Lung (tissue), 12 donors: ENCODE results near the gene UVSSA. TPM values are rescaled to one million over a fixed set of nuclear protein-coding genes. Genes with fewer than 3 reads are reported as not detected.
A peak's percentile ranks its signal among the peaks of the same experiment; 100 is the strongest.

Experiments used
- ATAC-seq: fragments of 200-7000 bp; cut with Tn5 transposase; one replicate; pipeline ENCODE4 v1.9.1; 2020; ENCODE audit warnings: moderate number of reproducible peaks; ENCODE audit not compliant: insufficient read depth, low FRiP score
- DNase-seq, 3 donors: peaks; one replicate each; pipeline ENCODE4 v3.0.0-alpha.2; 2013 to 2017
- H3K27ac ChIP-seq, 2 donors: one replicate each; pipeline ENCODE4 v1.5.1; 2013; ENCODE audit warnings: mild to moderate bottlenecking in 2 of 2, moderate library complexity in 2 of 2, control low read depth in 1 of 2, inconsistent platforms in 1 of 2, low read depth in 1 of 2, low read length in 1 of 2
- H3K27me3 ChIP-seq, 3 donors: one replicate each; pipeline ENCODE4 v1.5.1; 2013; ENCODE audit warnings: low read length in 2 of 3; ENCODE audit not compliant: control insufficient read depth in 3 of 3, insufficient read depth in 3 of 3
- H3K36me3 ChIP-seq, 4 donors: one replicate each; pipeline ENCODE4 v1.5.1; 2013; ENCODE audit warnings: low read length in 4 of 4, mild to moderate bottlenecking in 1 of 4, moderate library complexity in 1 of 4; ENCODE audit not compliant: control insufficient read depth in 4 of 4, insufficient read depth in 4 of 4
- H3K4me1 ChIP-seq, 5 donors: one replicate each; pipeline ENCODE4 v1.5.1; 2013; ENCODE audit warnings: low read length in 5 of 5, mild to moderate bottlenecking in 2 of 5, moderate library complexity in 1 of 5; ENCODE audit not compliant: control insufficient read depth in 5 of 5, insufficient read depth in 5 of 5
- H3K4me3 ChIP-seq: one replicate; pipeline ENCODE4 v1.5.1; 2013; ENCODE audit warnings: mild to moderate bottlenecking, control low read depth, moderate library complexity
- H3K9ac ChIP-seq, 2 donors: one replicate each; pipeline ENCODE4 v1.5.1; 2013; ENCODE audit warnings: low read length in 2 of 2, control low read depth in 1 of 2; ENCODE audit not compliant: insufficient read depth in 1 of 2
- H3K9me3 ChIP-seq, 4 donors: one replicate each; pipeline ENCODE4 v1.5.1; 2013; ENCODE audit warnings: low read length in 3 of 4, mild to moderate bottlenecking in 1 of 4, moderate library complexity in 1 of 4; ENCODE audit not compliant: control insufficient read depth in 4 of 4, insufficient read depth in 3 of 4
- CTCF ChIP-seq: IDR thresholded peaks from 2 replicates; pipeline ENCODE4 v1.5.1; 2012; ENCODE audit warnings: mild to moderate bottlenecking; ENCODE audit errors: control extremely low read depth, extremely low read depth
- WGBS, 2 donors: extraction: QIAGEN DNeasy Blood & Tissue Kit; methylation state at CpG; one replicate each; pipeline ENCODE4 v1.1.7; 2013; 5-methylcytosine and 5-hydroxymethylcytosine counted together
- polyA plus RNA-seq, 2 donors: library from polyadenylated mRNA; stranded (reverse); fragments of 200-250 nt; gene quantifications; one replicate each; pipeline ENCODE4 v1.2.1, GENCODE V29; 2013
- total RNA-seq, 2 donors: library from RNA; depleted of rRNA in 1 of 2; stranded (reverse); fragments of >200 nt in 1 of 2; gene quantifications; one replicate each; pipeline ENCODE4 v1.2.1, GENCODE V29; 2014 to 2021
- donor health status: control.
- donor health status: control.
- donor health status: Bipolar disorder and iron deficiency.
- donor health status: healthy.
- donor health status: DM: yes; HTN: yes; CAD: no.

UVSSA gene
- total and polyA plus RNA-seq, 4 donors: 9.8 to 50.9 (median 17.7) TPM

DNA sequence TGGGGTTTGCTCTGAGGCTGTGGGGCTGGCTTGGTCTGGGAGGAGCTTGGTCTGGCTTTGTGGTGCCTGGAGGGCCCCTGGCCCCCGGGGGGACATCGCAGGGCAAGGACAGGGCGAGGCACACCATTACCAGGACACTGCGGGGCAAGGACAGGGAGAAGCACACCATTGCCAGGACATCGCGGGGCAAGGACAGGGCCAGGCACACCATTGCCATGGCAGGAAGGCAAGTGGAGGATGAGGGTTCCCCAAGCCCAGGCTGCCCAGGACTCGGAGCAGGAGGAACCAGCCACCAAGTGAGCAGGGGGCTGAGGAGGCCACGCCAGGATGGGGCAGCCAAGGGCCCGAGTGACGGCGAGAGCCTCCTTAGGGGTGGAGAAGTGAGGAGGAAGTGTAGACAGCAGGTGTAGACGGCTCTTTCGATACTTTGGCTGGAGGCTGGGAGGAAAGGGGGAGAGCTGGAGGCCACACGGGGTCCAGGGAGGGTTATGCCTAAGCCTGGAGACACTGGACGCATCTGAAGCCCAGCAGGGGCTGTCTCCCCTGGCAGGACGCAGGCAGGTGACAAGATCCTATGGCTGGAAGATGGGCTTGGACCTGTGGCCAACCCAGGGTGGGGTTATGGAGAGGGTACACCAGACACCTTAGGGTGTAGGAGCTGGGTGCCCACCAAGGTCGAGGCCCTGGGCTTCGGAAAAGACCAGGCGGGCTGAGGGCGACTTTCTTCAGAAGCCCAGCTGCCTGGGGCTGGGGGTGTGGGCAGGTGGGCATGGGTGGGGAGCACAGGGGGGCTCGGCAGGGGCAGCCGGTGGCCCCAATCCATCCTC lies 51.9 kb downstream of the UVSSA start:
- peaks cover 0 to 12% (median 5%) of the 10 kb centered on the region in 4 donors for H3K36me3 ChIP-seq
- no peak overlapping the region for H3K27ac ChIP-seq
- H3K9me3 ChIP-seq: peaks cover 0 to 12% (median under 1%) of the 10 kb centered on the region in 4 donors
- no peak overlapping the region for H3K9ac ChIP-seq
- 91 to 95% methylated on average over 22 of the region's 22 CpGs for WGBS, 2 donors
- ATAC-seq (no peak), DNase-seq (peak in 1 of 3 donors; percentile 10)
- H3K4me1 ChIP-seq: peaks cover 0 to 11% (median 0%) of the 10 kb centered on the region in 5 donors
- H3K4me3 ChIP-seq: no peak overlapping the region
- H3K27me3 ChIP-seq: peaks cover 11 to 28% (median 12%) of the 10 kb centered on the region in 3 donors
- no peak for TF ChIP-seq CTCF

GRCh38 chr4:1399508-1400190 lies 52.6 kb downstream of the UVSSA start:
- Histone ChIP-seq H3K9ac (no peak overlapping the region), H3K36me3 (peaks cover 0 to 7% (median under 1%) of the 10 kb centered on the region in 4 donors), H3K9me3 (peaks cover 0 to 8% (median under 1%) of the 10 kb centered on the region in 4 donors), H3K27ac (no peak overlapping the region), H3K27me3 (peaks cover 12 to 34% (median 16%) of the 10 kb centered on the region in 3 donors), H3K4me1 (peaks cover 0 to 11% (median 0%) of the 10 kb centered on the region in 5 donors), H3K4me3 (no peak overlapping the region)
- TF ChIP-seq CTCF: no peak
- 76 to 86% methylated on average over 15 of the region's 15 CpGs for WGBS, 2 donors
- DNase-seq (no peak), ATAC-seq (no peak)

GRCh38 chr4:1400191-1400805 lies 53.3 kb downstream of the UVSSA start:
- no peak for TF ChIP-seq CTCF
- no peak overlapping the region for H3K4me3 ChIP-seq
- 83 to 93% methylated on average over 11 of the region's 11 CpGs for WGBS, 2 donors

More at GRCh38 chr4:1400191-1400805, 53.3 kb downstream of the UVSSA start:
- Histone ChIP-seq H3K9me3 (peaks cover 0 to 6% (median under 1%) of the 10 kb centered on the region in 4 donors), H3K9ac (no peak overlapping the region), H3K27ac (no peak overlapping the region), H3K4me1 (peaks cover 0 to 13% (median 0%) of the 10 kb centered on the region in 5 donors), H3K36me3 (peaks cover 0 to 2% (median 0%) of the 10 kb centered on the region in 4 donors), H3K27me3 (peaks cover 12 to 38% (median 16%) of the 10 kb centered on the region in 3 donors)
- DNase-seq (peak in 1 of 3 donors; percentile 5), ATAC-seq (no peak)
